Measurements from ENCODE around the gene SALL1.

DNA sequence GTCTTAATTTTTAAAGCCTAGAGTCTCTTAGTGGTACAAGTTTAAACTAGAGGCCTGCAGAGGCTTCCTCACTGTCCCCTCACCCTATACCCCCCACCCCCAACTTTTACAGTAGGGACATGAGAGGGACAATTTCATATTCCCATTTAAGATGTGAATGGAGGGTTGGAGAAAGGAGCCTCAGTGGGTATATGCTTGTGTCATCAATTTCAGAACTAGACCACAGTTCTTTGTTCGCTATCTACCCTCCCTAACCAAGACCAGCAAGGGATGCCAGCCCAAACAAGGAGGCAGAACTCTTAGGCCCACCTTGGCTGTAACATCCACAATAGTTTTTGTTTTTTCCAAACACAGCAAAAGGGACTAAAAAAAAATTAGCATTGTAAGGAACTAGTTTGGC, 14.0 kb upstream of the SALL1 start:
- TF ChIP-seq CTCF (IDR thresholded peaks at IDR 0.05; ENCODE audit: poor library complexity, severe bottlenecking): no peak
- TF ChIP-seq EP300 (conservative IDR thresholded peaks at IDR 0.05; ENCODE audit: poor library complexity, severe bottlenecking): no peak
- no peak for TF ChIP-seq TAF1 (IDR thresholded peaks at IDR 0.05; ENCODE audit: low read depth)
- TF ChIP-seq SMC3 (conservative IDR thresholded peaks at IDR 0.05; ENCODE audit: poor library complexity): no peak
- TF ChIP-seq EZH2 (IDR thresholded peaks at IDR 0.05; ENCODE audit: borderline replicate concordance, insufficient read depth, low read length, poor library complexity, severe bottlenecking): no peak
- no peak for TF ChIP-seq REST (IDR thresholded peaks at IDR 0.05; ENCODE audit: borderline replicate concordance)

Data from neural cell (in vitro differentiated cells).